Mucosa of descending colon (tissue), 3 donors: ENCODE measurements around the gene IGLL5. TPM values are rescaled to one million over a fixed set of nuclear protein-coding genes. Genes with fewer than 3 reads are reported as not detected.
A peak's percentile ranks its signal among the peaks of the same experiment; 100 is the strongest.

Experiments used
- ATAC-seq: fragments of 200-7000 bp; cut with Tn5 transposase; one replicate; pipeline ENCODE4 v1.9.1; 2020; ENCODE audit warnings: mild to moderate bottlenecking, moderate library complexity
- DNase-seq, 3 donors: peaks; one replicate each; pipeline ENCODE4 v3.0.0-alpha.2; 2020
- H3K36me3 ChIP-seq: fragments of 200-600 bp; one replicate; pipeline ENCODE4 v1.8.0; 2021; ENCODE audit warnings: low read depth, mild to moderate bottlenecking
- H3K4me1 ChIP-seq: fragments of 200-600 bp; one replicate; pipeline ENCODE4 v1.8.0; 2021; ENCODE audit warnings: low read depth, mild to moderate bottlenecking
- H3K4me3 ChIP-seq: fragments of 200-600 bp; one replicate; pipeline ENCODE4 v1.8.0; 2021; ENCODE audit warnings: mild to moderate bottlenecking
- H3K9me3 ChIP-seq: fragments of 200-600 bp; one replicate; pipeline ENCODE4 v1.8.0; 2021; ENCODE audit warnings: mild to moderate bottlenecking
- intact Hi-C, 2 donors: fragments of 100-400 bp; cut with DNase I in 1 of 2; cut with micrococcal nuclease in 1 of 2; formaldehyde crosslinking; loops; one replicate each; pipeline versions ENCODE4 v1.11.0 to v1.11.1; 2022; cut with DNase I, micrococcal nuclease
- total RNA-seq, 3 donors: library from RNA; stranded (reverse); fragmentation: NEBNext Ultra II Directional in 2 of 3; extraction: Animal tissue kit (Norgen Biotek cat#: 25700) in 2 of 3; gene quantifications; one replicate each; pipeline versions ENCODE4 v1.2.1 to v1.2.4, GENCODE V29; 2021 to 2023
- TF ChIP-seq, protein P1 (sequence below): fragments of 200-600 bp; IDR thresholded peaks from one replicate; pipeline ENCODE4 v1.8.0; 2022; ENCODE audit warnings: antibody characterized with exemption, mild to moderate bottlenecking
- donor health status: DM: no; HTN: no; CAD: no; lungs with moderate emphysema.
- donor health status: DM: no; HTN: no; CAD: no.
- donor health status: DM: no; HTN: yes; CAD: no.

The IGLL5 gene
- total RNA-seq, 3 donors from 2014 or later: 14.1 to 32.8 (median 16.1) TPM

DNA sequence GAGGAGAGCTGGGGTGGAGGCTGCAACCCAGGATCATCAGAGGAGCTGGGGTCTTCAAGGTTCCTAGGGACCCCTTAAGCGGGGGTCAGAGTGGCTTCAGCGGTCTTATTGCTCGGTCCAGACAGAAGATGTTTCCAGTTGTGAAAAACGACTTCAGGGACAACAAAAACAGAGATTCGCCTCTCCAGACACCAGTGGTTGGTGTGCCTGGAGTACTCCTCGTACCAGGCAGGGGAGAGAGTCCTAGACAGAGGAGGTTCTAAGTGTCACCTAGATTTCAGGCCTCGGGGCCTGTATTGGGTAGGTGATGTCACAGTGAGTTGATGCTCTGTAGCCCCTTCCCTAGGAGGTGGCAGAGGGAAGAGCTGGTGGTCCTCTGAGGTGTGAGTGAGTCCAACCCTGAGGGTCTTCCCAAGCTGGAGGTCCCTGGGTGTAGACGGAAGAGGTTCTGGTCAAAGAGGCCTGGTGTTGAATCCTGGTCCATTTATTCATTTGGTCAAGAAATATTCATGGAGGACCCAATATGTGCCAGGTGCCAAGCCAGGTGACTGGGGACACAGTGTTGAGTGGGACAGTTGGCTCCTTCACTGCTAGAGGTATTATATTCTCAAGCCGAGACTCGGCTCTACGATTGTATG, 4.4 kb upstream of the IGLL5 start:
- no peak overlapping the region for H3K4me3 ChIP-seq
- TF ChIP-seq, protein P1, sequence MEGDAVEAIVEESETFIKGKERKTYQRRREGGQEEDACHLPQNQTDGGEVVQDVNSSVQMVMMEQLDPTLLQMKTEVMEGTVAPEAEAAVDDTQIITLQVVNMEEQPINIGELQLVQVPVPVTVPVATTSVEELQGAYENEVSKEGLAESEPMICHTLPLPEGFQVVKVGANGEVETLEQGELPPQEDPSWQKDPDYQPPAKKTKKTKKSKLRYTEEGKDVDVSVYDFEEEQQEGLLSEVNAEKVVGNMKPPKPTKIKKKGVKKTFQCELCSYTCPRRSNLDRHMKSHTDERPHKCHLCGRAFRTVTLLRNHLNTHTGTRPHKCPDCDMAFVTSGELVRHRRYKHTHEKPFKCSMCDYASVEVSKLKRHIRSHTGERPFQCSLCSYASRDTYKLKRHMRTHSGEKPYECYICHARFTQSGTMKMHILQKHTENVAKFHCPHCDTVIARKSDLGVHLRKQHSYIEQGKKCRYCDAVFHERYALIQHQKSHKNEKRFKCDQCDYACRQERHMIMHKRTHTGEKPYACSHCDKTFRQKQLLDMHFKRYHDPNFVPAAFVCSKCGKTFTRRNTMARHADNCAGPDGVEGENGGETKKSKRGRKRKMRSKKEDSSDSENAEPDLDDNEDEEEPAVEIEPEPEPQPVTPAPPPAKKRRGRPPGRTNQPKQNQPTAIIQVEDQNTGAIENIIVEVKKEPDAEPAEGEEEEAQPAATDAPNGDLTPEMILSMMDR: no peak
- no peaks in the 10 kb centered on the region for H3K36me3 ChIP-seq
- H3K9me3 ChIP-seq: no peaks in the 10 kb centered on the region
- ATAC-seq (no peak), DNase-seq (no peak)
- no peaks in the 10 kb centered on the region for H3K4me1 ChIP-seq
- intact Hi-C loops: no loop called here

DNA sequence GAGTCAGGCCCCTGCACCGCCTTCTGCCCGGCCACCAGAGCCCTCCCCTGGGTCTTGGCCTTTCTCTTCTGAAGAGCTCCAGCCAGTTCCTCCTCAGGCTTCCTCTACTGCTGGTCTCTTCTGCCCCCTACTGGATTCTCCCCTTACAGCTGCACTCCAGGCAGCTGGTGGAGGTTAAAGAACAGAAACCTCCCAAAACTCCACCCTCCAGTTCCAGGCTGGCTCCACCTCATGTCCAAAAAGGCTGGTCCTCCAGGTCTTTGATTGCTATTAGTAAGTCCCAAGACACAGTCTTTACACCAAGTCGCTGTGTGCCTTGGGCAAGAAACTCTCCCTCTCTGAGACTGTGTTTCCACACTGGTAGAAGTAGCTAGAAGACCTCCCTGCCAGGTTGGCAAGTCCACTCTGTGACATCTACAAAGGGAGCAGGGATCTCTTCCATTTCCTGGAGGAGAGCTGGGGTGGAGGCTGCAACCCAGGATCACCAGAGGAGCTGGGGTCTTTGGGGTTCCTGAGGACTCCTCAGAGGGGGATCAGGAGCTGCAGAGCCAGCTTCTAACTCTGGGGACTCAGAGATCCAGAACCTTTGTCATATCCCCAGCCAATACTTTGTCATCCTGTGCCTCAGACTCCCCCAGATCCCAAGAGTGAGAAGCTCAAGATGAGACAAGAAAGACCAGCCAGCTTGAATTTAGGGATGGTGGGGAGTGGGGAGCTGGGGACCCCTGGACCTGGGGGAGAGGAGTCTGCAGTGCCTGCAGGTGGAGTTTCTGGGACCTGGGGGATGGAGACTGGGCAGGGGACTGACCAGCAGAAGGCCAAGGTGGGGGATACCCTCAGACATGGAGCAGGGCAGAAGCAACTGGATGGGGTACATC, 3.4 kb upstream of the IGLL5 start:
- no peaks in the 10 kb centered on the region for H3K4me1 ChIP-seq
- H3K9me3 ChIP-seq: no peaks in the 10 kb centered on the region
- intact Hi-C loops: no loop called here
- no peaks in the 10 kb centered on the region for H3K36me3 ChIP-seq
- ATAC-seq: peak; percentile 75
- no peak overlapping the region for H3K4me3 ChIP-seq
- TF ChIP-seq, protein P1: peak; percentile 63
- DNase-seq: peak in 2 of 3 donors; percentile 60 to 84

DNA sequence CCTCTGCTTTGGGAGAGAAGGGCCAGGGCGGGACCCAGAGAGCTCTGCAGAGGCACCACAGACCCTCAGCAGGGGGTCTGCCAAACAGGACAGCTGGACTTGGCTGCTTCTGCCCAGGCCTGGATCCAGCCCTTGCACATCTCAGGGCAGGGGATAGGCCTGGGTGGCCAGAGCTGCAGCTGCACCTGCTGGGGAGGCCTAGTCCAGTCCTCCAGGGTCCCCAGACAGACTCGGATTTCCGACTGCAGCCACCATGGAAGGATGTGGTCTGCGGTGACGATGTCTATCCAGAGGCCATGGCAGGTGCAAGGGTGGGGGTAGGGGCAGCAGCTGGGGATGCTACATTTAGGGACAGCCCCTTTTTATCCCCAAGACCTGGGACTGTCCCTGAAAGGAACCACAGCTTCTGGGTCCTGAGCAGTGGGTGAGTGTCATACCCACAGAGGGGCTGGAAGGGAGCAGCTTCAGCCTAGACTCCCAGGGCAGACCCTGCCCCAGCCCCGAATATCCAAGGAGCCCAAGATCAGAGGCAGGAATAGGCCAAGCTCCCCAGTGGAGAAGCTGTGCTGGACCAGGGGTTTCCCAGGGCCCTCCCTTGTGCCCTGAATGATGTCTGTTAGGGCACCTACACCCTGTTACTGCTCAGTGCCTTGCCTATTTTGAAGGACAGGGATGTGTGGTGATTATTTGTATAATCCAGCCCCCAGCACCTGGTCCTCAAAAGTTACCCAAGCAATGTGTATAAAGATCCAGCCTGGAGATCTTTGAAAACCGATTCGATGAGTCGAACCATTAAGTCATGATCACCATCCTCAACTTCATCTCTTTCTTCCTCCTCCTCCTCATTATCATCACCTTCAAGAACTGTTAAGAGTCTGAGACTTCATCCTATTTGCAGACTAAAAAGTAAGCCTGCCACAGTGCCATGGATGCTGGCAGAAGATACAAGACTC, 2.5 kb upstream of the IGLL5 start:
- Histone ChIP-seq H3K4me1 (no peaks in the 10 kb centered on the region), H3K4me3 (no peak overlapping the region), H3K9me3 (no peaks in the 10 kb centered on the region), H3K36me3 (no peaks in the 10 kb centered on the region)
- TF ChIP-seq, protein P1: no peak
- DNase-seq (peak in 2 of 3 donors; percentile 37 to 73), ATAC-seq (peak; percentile 52)
- intact Hi-C loops: loop anchor here in 1 of 2 donors (5.0 kb wide), 2 partner anchors 38 to 127 kb away; no protein-coding TSS in a partner anchor

DNA sequence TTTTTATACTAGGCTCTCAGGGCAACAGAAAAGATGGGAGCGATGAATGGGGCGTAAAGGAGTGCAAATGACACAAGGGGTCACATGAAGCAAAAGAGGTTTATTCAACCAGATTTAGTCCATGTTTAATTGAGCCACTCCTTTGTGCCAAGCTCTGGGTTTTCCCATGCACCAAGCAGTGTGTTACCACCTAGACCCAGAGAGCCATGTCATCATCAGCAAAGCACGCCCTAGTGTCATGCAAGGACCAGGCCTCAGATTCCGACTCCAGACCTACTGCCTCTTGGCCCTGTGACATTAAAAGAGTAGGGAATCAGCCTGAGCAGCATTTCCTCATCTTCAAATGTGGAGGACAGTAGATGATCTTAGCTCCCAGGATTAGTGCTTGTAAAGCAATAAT, 1.1 kb upstream of the IGLL5 start:
- no peaks in the 10 kb centered on the region for H3K9me3 ChIP-seq
- intact Hi-C loops: loop anchor here in 1 of 2 donors (5.0 kb wide), 2 partner anchors 39 to 126 kb away; no protein-coding TSS in a partner anchor
- ATAC-seq (no peak), DNase-seq (no peak)
- TF ChIP-seq, protein P1: no peak
- H3K4me3 ChIP-seq: no peak overlapping the region
- H3K36me3 ChIP-seq: no peaks in the 10 kb centered on the region
- no peaks in the 10 kb centered on the region for H3K4me1 ChIP-seq
